ENCODE results near the gene GABBR2. TPM values are rescaled to one million over a fixed set of nuclear protein-coding genes. Genes with fewer than 3 reads are reported as not detected.

GABBR2 gene
- total RNA-seq, 4 donors from 2014 or later: not detected

- ATAC-seq (ENCODE audit: low FRiP score) (no peak), DNase-seq (ENCODE audit: low spot score) (no peak)
- TF ChIP-seq, protein P1, sequence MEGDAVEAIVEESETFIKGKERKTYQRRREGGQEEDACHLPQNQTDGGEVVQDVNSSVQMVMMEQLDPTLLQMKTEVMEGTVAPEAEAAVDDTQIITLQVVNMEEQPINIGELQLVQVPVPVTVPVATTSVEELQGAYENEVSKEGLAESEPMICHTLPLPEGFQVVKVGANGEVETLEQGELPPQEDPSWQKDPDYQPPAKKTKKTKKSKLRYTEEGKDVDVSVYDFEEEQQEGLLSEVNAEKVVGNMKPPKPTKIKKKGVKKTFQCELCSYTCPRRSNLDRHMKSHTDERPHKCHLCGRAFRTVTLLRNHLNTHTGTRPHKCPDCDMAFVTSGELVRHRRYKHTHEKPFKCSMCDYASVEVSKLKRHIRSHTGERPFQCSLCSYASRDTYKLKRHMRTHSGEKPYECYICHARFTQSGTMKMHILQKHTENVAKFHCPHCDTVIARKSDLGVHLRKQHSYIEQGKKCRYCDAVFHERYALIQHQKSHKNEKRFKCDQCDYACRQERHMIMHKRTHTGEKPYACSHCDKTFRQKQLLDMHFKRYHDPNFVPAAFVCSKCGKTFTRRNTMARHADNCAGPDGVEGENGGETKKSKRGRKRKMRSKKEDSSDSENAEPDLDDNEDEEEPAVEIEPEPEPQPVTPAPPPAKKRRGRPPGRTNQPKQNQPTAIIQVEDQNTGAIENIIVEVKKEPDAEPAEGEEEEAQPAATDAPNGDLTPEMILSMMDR (IDR thresholded peaks at IDR 0.05): no peak
Observed at GRCh38 chr9:98455256-98456155, 253.2 kb downstream of the GABBR2 start.

- no peak for ATAC-seq (ENCODE audit: low FRiP score)
- TF ChIP-seq, protein P1 (IDR thresholded peaks at IDR 0.05): no peak
- DNase-seq (ENCODE audit: low spot score): no peak
Observed at GRCh38 chr9:98453589-98454311, 255.0 kb downstream of the GABBR2 start.

DNA sequence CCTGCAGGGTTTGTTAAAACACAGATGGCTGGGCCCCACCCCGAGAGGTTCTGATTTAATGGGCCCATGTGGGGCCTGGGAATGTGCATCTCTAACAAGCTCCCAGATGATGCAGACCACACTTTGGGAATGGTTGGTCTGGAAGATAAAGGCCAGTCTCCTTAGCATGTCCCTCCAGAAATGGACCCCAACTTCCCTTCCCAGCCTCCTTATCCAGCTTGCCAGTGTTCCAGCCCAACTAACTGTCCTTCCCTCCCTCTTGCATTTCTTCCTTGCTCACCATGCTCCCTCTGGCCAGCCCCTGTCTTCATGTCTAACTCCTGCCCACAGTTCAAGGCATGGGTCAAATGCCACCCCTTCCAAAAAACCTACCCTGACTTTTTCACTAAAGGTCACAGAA is 257.2 kb downstream of the GABBR2 start:
- DNase-seq (ENCODE audit: low spot score) (no peak), ATAC-seq (ENCODE audit: low FRiP score) (no peak)
- TF ChIP-seq, protein P1 (IDR thresholded peaks at IDR 0.05): no peak

GRCh38 chr9:98450496-98450895 is 258.2 kb downstream of the GABBR2 start:
- ATAC-seq (ENCODE audit: low FRiP score): no peak

GRCh38 chr9:98449871-98450270 is 258.9 kb downstream of the GABBR2 start:
- no peak for DNase-seq (ENCODE audit: low spot score)
- no peak for ATAC-seq (ENCODE audit: low FRiP score)
- TF ChIP-seq, protein P1 (IDR thresholded peaks at IDR 0.05): no peak

More at GRCh38 chr9:98450496-98450895, 258.2 kb downstream of the GABBR2 start:
- no peak for DNase-seq (ENCODE audit: low spot score)
- TF ChIP-seq, protein P1 (IDR thresholded peaks at IDR 0.05): no peak

- TF ChIP-seq, protein P1 (IDR thresholded peaks at IDR 0.05): no peak
- DNase-seq (ENCODE audit: low spot score) (no peak), ATAC-seq (ENCODE audit: low FRiP score) (no peak)
Observed at GRCh38 chr9:98445576-98445975, 263.2 kb downstream of the GABBR2 start.

All from omental fat pad (tissue), 4 donors.